Activated CD8-positive, alpha-beta T cell treated with anti-CD3 and anti-CD28 coated beads for 36 hours (primary cell): Measurements from ENCODE around the gene EXD1. TPM values are rescaled to one million over a fixed set of nuclear protein-coding genes. Genes with fewer than 3 reads are reported as not detected.

ENCODE experiments used
- ATAC-seq: fragments of 200-7000 bp; cut with Tn5 transposase; one replicate; pipeline ENCODE4 v1.10.0; 2021; ENCODE audit warnings: mild to moderate bottlenecking, moderate library complexity
- CTCF ChIA-PET: fragments of 350-600 bp; sonication (Branson Sonifier 250); formaldehyde crosslinking; loops from one replicate; lab custom pipeline; 2021; ENCODE audit warnings: antibody characterized with exemption; lab: Charles Lee
- POLR2A ChIA-PET: fragments of 350-600 bp; sonication (Branson Sonifier 250); formaldehyde crosslinking; loops from one replicate; lab custom pipeline; 2021; ENCODE audit warnings: antibody characterized with exemption; lab: Charles Lee
- DNase-seq: peaks from one replicate; pipeline ENCODE4 v3.0.0-alpha.2; 2020
- H3K27ac Mint-ChIP-seq: one replicate; pipeline ENCODE4 v1.8.0; 2021; ENCODE audit warnings: mild to moderate bottlenecking, mixed read lengths
- H3K27me3 Mint-ChIP-seq: one replicate; pipeline ENCODE4 v1.8.0; 2021; ENCODE audit warnings: mixed read lengths
- H3K36me3 Mint-ChIP-seq: one replicate; pipeline ENCODE4 v1.8.0; 2021; ENCODE audit warnings: low read depth, mixed read lengths
- H3K4me1 Mint-ChIP-seq: one replicate; pipeline ENCODE4 v1.8.0; 2021; ENCODE audit warnings: low read depth, mixed read lengths
- H3K4me3 Mint-ChIP-seq: one replicate; pipeline ENCODE4 v1.8.0; 2021; ENCODE audit warnings: mild to moderate bottlenecking, moderate library complexity, mixed read lengths
- H3K9me3 Mint-ChIP-seq: one replicate; pipeline ENCODE4 v1.8.0; 2021; ENCODE audit warnings: mixed read lengths
- intact Hi-C: fragments of 100-400 bp; cut with micrococcal nuclease; formaldehyde crosslinking; loops from one replicate; pipeline ENCODE4 v1.10.0; 2022
- total RNA-seq, 2 experiments: library from RNA; stranded (reverse); gene quantifications; one replicate each; pipeline ENCODE4 v1.2.3, GENCODE V29; 2021
- TF ChIP-seq, protein P1 (sequence below): fragments of 200-600 bp; IDR thresholded peaks from one replicate; pipeline ENCODE4 v1.8.0; 2022; ENCODE audit warnings: antibody characterized with exemption, mild to moderate bottlenecking

EXD1 gene
- total RNA-seq, 2 experiments from 2014 or later, result not detected

DNA sequence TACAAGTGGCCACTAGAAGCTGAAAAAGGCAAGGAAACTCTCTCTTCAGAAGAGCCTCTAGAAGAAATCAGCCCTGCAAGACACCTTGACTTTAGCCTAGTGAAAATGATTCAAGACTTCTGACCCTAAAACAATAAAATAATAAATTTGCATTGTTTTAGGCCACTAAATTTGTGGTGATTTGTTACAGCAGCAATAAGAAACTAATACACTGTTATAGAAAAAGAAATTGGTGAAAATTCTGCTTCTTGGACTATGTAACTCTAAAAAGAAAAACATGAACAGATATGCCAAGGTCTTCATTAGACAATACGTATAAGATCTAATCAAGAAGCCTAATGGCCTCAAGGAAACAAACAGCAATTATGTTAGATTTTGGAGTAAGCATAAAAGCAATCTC, 36.1 kb downstream of the EXD1 start:
- Mint-ChIP-seq H3K9me3 (no peaks in the 10 kb centered on the region), H3K4me1 (no peaks in the 10 kb centered on the region), H3K4me3 (no peak overlapping the region), H3K27ac (no peak overlapping the region), H3K36me3 (no peaks in the 10 kb centered on the region), H3K27me3 (no peaks in the 10 kb centered on the region)
- DNase-seq (no peak), ATAC-seq (no peak)
- ChIA-PET POLR2A (no interaction called here), CTCF (no interaction called here)
- TF ChIP-seq, protein P1, sequence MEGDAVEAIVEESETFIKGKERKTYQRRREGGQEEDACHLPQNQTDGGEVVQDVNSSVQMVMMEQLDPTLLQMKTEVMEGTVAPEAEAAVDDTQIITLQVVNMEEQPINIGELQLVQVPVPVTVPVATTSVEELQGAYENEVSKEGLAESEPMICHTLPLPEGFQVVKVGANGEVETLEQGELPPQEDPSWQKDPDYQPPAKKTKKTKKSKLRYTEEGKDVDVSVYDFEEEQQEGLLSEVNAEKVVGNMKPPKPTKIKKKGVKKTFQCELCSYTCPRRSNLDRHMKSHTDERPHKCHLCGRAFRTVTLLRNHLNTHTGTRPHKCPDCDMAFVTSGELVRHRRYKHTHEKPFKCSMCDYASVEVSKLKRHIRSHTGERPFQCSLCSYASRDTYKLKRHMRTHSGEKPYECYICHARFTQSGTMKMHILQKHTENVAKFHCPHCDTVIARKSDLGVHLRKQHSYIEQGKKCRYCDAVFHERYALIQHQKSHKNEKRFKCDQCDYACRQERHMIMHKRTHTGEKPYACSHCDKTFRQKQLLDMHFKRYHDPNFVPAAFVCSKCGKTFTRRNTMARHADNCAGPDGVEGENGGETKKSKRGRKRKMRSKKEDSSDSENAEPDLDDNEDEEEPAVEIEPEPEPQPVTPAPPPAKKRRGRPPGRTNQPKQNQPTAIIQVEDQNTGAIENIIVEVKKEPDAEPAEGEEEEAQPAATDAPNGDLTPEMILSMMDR, result no peak
- intact Hi-C loops, result no loop called here

DNA sequence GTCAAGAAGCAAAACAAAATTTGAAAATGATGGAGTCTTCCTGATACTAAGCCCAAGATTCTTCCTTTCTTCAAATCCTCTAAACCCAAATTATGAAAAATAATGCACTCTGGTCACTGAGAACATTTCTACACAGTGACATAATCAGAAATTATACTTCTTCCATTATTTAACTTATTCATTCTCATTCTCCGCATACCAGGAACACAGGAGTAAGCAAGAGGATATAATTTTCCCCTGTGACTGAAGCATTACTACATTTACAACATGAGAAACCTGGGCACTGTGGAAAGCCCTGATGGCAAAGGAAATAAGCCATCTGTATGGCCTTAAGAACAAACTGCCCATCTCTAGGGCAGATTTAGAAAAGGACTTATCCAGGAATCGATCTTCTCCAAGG, 47.0 kb downstream of the EXD1 start:
- Mint-ChIP-seq H3K36me3 (no peaks in the 10 kb centered on the region), H3K4me1 (no peaks in the 10 kb centered on the region), H3K9me3 (no peaks in the 10 kb centered on the region), H3K27me3 (no peaks in the 10 kb centered on the region), H3K4me3 (no peak overlapping the region), H3K27ac (no peak overlapping the region)
- intact Hi-C loops, result no loop called here
- TF ChIP-seq, protein P1, result no peak
- ATAC-seq (no peak), DNase-seq (no peak)
- POLR2A ChIA-PET, result no interaction called here
- CTCF ChIA-PET, result interaction anchor here (1.0 to 3.3 kb wide), 8 partner anchors 13 to 289 kb away, joined by 3 to 96 read pairs (median 4); partner anchors contain the start of gene VPS18

DNA sequence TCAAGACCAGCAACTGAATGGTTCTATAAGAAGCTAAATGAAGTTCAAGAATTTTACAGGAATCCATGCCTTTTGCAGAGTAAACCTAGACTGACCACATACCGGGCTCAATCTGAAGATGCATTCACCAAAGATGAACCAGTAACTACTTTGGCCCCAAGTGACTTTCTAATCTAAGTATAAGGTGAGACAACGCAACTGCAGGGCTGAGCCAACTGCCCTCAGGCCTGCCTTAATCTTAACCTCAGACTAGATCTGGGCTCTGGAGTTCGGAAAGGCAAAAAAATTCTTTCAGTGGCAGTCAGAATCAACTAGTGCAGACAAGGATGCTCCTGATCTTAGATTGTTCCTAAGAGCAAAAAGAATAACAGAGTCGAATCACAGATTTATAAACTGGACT, 48.3 kb downstream of the EXD1 start:
- Mint-ChIP-seq H3K27ac (no peak overlapping the region), H3K27me3 (no peaks in the 10 kb centered on the region), H3K4me3 (no peak overlapping the region), H3K4me1 (no peaks in the 10 kb centered on the region), H3K9me3 (no peaks in the 10 kb centered on the region), H3K36me3 (no peaks in the 10 kb centered on the region)
- TF ChIP-seq, protein P1, result no peak
- no peak for DNase-seq
- ChIA-PET POLR2A (no interaction called here), CTCF (interaction anchor here (1.3 kb wide), 2 partner anchors 9 to 278 kb away, joined by 4 to 5 read pairs; no protein-coding TSS in a partner anchor)
- intact Hi-C loops, result no loop called here
- ATAC-seq, result no peak

DNA sequence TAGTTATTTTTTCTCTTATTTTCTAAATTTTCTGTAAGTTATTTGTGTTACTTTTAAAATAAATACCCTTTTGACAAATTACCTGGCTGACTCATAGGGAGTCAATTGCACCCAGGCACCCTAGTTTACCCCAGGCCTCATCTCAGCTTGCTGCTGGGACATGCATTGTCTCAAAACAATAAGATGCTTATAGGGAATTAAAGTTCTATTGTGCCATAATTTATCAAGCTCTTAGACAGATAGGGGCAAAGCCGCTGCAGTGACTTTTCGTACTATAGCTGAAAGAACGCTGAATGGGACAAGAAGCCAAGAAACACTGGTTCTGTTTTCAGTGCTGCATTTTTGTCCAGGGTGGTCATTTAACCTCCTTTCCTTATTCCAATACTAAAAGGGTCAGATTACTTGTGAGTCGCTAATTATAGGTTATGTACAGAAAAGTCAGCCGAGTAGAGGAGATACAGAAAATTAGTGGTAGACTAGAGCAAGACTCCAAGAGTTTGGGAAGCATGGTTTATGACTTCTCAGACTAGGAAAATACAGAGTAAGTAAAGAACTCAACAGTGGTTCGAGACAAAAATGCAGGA, 50.3 kb downstream of the EXD1 start:
- Mint-ChIP-seq H3K36me3 (no peaks in the 10 kb centered on the region), H3K27ac (no peak overlapping the region), H3K4me3 (no peak overlapping the region), H3K9me3 (no peaks in the 10 kb centered on the region), H3K27me3 (no peaks in the 10 kb centered on the region), H3K4me1 (no peaks in the 10 kb centered on the region)
- DNase-seq (no peak), ATAC-seq (no peak)
- intact Hi-C loops, result no loop called here
- TF ChIP-seq, protein P1, result no peak
- POLR2A ChIA-PET, result no interaction called here
- CTCF ChIA-PET, result no interaction called here

DNA sequence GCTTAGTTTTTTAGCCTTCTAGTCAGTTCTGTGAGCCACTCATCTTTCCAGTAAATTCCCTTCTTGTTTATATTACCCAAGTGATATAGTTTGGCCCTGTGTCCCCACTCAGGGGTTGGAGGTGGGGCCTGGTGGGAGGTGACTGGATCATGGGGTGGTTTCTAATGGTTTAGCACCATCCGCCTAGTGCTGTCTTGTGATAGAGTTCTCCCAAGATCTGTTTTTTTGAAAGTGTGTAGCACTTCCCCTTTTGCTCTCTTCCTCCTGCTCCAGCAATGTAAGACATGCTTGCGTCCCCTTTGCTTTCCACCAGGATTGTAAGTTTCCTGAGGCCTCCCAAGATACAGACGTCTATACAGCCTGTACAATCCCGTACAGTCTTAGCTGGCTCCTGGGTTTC, 60.8 kb downstream of the EXD1 start:
- no peak overlapping the region for H3K27ac Mint-ChIP-seq
- TF ChIP-seq, protein P1, result no peak
- DNase-seq, result no peak
- ChIA-PET CTCF (interaction anchor here (1.4 kb wide), 1 partner anchor 15 kb away, joined by 5 read pairs; no protein-coding TSS in a partner anchor), POLR2A (no interaction called here)
- H3K36me3 Mint-ChIP-seq, result no peaks in the 10 kb centered on the region
- no peak for ATAC-seq
- intact Hi-C loops, result no loop called here
- H3K9me3 Mint-ChIP-seq, result no peaks in the 10 kb centered on the region
- H3K27me3 Mint-ChIP-seq, result no peaks in the 10 kb centered on the region
- H3K4me1 Mint-ChIP-seq, result no peaks in the 10 kb centered on the region
- no peak overlapping the region for H3K4me3 Mint-ChIP-seq
